Colon (tissue), 2 donors: ENCODE measurements around the gene WNT5A.
"Not testable (repeated sequence)": the region's sequence is repeated elsewhere in the genome, so short reads cannot be mapped to it uniquely, and the experiment has no call there.

ENCODE experiments used
- FAIRE-seq: peaks from 2 replicates; lab custom pipeline; 2012; peaks lifted over from hg19 to GRCh38; lab: Jason Lieb, UNC
- donor health status: control.
- donor health status: control.

The WNT5A gene

DNA sequence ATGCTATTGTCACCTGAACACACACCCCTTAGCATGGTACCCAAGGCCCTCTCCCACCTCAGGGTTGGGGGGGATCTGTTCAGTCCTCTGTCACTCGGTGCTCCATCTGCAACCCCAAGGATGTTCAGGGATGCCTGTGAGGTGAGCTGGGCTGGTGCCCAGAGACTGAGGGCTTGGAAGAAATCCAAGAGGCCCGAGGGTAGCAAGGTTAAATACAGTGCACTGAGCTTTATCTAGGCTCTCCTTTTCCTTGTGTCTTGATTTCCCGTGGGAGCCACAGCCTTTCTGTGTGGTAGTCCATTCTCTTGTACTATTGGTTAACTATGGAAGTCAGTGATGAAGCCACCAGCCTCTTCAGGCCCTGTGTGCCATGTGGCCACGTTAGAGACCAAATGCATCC lies 18.7 kb upstream of the WNT5A start:
- no peak for FAIRE-seq

DNA sequence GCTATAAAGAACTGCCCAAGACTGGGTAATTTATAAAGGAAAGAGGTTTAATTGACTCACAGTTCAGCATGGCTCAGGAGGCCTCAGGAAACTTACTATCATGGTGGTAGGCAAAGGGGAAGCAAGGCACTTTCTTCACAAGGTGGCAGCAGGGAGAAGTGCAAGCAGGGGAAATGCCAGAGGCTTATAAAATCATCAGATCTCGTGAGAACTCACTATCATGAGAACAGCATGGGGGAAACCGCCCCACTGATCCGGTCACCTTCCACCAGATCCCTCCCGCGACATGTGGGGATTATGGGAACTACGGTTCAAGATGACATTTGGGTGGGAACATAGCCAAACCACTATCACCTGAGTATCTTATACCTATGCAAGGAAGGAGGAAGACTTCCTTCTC lies 18.0 kb upstream of the WNT5A start:
- not testable (repeated sequence) for FAIRE-seq

GRCh38 chr3:55501905-55502304 lies 14.8 kb upstream of the WNT5A start:
- no peak for FAIRE-seq

DNA sequence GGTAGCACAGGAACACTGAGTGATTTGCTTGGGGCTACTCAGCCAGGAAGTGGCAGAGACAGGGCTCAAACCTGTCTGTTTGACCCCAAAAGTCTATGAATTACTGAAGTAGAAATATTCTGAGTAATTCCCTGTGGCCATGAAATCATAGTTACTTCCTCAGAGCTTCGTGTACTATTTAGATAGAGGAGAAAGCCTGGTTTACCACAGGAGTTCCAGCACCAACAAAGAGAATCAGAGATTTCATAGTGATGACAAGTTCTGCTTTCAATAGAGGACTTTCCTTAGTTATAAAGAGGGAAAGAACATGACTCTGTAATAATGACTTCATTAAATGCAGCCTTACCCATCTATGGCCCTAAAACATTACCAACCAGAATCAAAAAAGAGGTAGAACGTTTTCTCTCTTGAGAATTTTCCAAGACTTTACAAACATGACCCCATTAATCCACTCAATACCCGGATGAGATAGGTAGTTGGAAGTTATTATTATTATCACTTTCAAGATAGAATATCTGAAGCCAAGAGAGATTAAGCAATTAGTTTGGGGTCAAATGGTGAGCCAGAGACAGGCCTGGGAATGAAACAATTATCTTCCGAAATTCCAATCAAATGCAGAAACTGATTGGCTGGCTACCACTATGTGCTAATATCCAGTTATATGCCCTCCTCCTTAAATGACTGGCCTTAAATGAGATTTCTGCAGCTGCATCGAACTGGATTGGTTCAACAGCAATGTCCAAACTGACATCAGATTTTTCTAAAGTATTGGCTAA lies 13.6 kb upstream of the WNT5A start:
- no peak for FAIRE-seq

DNA sequence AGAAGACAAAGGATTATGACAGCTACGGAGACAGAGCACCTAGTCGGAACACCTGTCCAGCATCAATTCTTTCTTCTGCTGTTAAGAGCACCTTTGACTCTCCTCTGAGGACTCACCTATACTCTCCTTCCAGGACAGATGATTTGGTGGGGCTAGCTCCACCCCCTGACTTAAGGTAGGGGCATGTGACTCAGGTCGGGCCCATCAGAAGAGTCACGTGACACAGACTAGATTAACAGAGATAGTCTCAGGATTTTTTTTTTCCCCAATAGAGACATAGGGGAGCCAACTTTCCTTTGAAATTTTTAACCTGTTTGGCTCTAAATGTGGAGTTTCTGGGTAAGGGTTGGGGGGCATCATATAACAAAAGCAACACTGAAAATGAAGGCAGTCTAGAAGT lies 11.4 kb upstream of the WNT5A start:
- no peak for FAIRE-seq

DNA sequence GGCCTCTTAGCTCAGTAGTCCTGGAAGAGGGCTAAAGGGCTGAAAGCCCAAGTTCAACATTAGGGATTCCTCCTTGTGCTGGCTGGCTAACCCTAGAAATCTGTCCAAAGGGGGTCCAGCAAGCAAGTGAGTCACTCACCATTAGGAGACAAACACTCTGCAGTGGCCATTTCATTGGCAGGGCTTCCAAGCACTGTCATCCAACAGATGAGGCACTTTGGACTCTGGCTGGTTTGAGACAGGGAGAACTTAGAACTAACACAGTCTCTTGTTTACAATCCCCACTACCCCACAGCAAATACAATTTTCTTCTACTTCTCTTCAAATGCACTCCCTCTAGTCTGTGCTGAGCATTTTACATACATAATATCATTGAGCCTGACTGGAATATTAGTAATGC lies 10.1 kb upstream of the WNT5A start:
- no peak for FAIRE-seq

GRCh38 chr3:55494976-55495375 lies 7.9 kb upstream of the WNT5A start:
- FAIRE-seq = no peak

DNA sequence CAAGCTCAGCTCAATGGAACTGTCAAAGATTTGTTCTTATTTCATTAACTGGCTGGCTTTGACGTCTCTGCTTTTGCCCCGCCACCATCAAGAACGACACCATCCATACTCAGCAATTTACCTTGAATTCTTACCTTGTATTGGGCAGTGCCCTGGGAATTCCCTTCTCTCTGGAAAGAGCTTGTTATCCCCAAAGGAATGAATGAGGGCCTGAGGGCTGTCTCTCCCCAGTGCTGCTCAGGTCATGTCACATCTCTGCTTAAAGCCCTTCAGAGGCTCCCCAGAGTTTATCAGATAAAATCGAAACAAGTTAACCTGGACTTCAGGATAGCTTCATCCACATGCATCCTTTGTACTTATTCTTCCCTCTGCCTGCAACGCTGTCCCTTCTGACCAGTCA lies 5.9 kb upstream of the WNT5A start:
- no peak for FAIRE-seq

- no peak for FAIRE-seq
Measured at GRCh38 chr3:55491296-55491816, 4.2 kb upstream of the WNT5A start.

DNA sequence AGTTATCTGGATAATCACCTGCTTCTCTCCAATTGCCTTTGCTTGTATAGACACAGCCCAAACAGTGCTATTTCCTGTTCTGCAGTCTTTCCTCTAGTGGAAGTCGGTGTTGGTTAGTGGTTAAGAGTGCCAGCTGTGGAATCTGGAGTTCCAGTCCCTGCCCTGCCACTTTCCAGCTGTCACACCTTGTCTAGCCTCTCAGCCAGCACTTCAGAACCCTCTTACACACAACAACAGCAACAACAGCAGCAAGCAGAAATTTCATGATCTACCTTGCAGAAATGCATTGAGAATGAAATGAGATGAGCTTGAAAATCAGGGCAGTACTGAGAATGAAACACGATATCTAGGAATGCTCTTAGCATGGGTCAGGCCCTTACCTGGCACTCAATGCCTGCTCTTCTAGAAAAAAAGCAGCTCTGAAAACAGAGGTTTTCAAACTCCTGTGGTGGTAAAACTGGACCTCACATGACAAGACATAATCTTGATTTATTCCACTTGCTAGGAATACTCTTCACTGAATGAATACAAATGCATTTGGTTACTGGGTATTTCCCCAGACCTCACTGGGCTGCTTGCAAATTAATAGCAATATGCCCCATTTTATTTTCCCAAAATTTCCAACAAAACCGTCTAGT lies 3.3 kb upstream of the WNT5A start:
- FAIRE-seq = no peak

GRCh38 chr3:55489798-55490132 lies 2.7 kb upstream of the WNT5A start:
- no peak for FAIRE-seq

GRCh38 chr3:55488398-55489055 lies 1.4 kb upstream of the WNT5A start:
- no peak for FAIRE-seq

DNA sequence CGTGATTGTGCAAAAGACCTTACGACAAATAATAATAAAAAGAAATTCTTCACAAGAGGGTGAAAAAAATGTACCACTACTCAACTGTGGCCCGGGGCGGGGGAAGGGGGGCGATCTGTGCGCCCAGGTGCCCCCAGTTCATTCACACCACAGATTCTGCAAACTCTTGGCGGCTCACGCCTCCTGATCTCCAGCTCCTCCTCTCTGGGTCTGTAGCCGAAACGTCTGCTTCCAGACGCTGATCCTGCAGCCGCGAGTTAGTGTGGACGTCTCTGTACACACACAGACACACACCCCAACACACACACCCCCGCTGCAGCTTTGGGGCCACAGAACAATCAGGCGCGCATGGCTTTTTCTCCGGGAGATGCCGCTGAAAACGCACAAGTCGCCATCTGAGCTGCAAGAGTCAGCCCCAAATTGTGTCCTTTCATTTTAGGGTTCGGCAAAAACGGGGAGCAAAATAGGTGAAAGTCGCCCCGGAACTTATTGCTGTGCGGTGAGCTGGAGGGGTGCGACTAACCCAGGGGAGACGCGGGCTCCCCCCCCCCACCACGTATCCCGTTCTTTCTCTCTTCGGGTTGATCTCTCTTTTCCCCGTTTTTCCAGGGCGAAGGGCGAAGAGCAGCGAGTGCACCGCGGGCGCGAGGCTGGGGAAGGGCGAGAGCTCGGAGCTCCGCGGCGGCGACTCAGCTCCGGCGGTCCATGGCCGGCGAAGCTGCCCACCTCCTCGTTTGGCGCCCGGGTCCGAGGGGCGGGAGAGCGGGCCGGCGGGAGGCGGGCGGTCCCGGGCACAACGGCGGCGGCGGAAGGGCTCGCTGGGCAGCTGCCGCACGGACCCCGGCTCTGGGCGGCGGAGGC lies 505 bp upstream of the WNT5A start:
- no peak for FAIRE-seq

DNA sequence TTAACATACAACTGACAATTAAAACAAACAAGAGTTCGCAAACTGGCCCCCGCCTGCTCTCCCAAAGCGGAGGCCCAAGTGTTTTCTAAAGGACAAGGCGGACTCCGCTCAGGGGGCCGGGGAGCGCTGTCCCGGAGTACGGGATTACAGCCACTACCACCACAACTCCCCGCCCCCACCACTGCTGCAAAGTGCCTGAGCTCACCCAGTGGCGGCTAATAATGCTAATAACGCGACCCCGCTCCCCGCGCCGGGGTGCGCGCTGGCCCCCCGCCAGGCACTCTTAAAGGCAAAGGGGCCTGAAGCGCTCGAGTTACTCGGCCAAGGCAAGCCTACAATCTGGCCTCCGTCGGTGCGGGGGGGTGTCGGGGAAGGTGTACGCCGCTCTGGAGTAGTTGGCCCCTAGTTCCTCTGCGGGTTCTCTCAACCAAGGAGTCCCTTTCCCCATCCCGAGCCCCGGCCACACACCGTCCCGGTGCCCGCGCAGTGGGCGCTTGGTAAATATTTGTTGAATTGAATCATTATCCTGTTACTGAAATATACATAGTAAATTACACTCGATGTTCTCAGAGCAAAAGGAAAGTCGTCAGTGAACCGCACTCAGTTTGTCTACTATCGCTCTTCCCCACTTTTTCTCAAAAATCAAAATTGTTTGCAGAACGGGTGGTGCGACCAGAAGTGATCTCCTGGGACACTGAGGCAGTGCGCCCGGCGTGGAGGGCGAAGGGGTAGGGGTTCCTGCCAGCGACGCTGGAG lies 827 bp downstream of the WNT5A start:
- FAIRE-seq = no peak

DNA sequence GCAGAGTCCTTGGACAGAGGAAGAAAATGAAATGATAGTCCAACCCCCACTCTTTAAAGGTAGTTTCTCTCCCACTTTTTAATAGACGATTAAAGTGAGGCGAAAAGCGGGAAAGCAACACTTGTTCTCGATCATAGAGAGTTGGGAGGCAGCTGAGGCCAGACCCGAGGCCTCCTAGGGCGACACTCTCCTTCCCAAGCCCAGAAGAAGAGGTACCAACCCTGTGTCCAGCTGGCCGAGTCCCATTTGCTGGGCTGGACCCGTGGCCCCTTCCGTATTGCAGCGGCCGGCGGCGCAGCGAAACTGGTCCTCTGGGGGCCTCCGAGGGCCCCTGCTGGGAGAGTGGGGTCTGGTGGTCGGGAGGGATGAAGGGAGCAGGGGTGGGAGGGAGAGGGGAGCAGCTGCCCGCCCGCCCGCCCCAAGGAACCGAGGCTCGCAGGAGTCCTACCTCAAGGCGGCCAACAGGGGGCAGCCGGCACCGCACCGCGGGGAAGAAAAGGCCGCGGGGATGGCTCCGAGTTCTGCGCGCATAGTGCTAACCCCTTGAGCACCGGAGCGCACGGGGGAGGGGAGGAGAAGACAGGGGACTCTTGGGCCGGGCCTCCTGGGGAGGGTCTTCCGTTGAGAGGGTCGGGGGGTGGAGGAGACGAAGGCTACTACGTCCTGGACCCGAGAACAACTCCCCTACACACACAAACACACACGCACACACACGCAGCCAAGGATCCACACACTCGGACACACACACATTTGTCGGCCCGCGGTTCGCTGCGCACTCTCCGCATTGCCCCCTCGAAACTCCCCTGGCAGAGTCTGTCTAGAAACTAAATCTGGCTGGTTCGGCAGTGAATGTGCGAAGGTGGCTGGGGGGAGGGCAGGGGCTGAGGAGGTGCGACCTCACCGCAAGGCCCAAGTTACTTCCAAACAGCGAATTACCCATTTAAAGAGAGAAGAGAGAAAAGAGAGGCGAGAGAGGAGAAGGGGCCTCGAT lies 2.0 kb downstream of the WNT5A start:
- FAIRE-seq = no peak

- FAIRE-seq = no peak
Measured at GRCh38 chr3:55484191-55484689, 2.9 kb downstream of the WNT5A start.

DNA sequence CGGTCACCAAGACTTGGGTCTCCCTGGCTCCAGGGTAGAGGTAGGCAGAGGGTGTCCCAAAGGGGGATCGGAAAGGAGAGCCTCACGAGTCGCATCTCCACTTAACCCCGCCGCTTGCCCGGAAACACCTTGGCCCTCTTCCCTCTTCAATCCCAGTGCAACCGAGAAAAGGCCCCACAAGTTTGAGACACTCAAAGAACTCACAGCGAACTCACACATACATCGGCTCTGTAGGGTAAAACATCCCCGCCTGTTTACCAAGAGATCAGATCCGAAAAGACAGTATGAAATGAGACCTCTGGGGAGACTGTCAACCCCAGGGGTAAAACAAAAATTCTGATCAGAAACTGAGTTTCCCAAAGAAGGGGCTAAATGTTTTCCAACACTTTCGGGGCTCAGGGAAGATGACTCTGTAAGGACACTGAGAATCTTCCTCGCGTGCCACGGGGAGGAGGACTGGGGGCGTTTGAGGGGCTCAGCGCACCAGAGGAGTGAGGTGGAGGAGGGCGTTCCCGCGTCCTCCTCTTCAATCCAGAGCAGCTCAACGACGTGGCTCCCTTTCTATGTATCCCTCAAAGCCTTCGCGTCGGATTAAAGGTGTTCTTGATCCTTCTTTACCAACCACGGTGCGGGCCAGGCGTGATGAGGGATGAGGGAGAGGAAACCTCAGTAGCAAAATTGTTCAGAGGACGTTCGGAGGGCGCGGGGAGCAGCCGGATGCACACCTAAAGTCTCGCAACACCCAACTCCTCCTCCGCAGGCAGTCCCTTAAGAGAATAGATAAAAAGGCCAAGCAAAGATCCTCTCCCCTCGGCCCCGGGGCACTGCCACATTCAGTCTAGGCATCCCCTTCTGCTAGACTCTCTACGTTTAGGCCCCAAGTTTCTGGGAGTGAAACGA lies 3.7 kb downstream of the WNT5A start:
- FAIRE-seq = no peak

DNA sequence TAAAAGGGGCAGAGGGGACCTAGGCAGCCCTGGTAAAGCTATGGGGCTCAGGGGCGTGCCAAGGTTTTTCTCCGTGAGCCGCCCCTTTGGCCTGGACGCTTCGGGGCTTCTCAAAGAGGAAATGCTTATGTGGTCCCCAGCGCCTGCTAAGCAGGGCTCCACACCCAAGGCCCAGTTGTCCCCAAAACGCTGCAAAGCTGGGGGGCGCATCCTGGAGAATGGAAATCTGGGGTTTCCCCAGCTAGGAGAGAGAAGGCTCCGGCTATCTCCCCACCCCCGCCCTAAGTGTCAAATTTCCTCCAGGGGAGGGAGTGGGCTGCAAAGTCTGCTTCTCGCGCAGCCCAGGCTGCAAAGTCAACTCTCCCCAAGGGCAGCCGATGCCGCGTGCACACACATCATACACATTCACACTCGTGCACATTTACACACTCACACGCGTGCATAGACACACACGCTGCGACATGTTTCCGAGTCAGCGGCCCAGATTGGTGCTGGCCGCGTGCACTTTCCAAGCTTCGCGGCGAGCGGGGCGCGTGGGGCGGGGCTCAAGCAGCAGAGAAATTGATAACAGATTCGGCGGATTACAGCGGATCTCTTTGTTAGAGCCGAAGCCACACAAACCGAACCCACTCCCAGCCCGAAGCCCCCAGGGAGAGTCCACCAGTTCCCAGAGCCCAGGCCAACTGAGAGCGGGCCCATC lies 4.5 kb downstream of the WNT5A start:
- FAIRE-seq = no peak
